DOHH2 (cell line): Measurements from ENCODE around the gene RHOT2.

Experiments
- EZH2phosphoT487 ChIP-seq: fragments of 200-600 bp; sonication (generic); IDR thresholded peaks from 2 replicates; pipeline ENCODE4 v1.6.1; 2017; ENCODE audit warnings: borderline replicate concordance, mild to moderate bottlenecking, antibody characterized with exemption, low read length, moderate library complexity, mixed read lengths
- TF ChIP-seq, protein P1 (sequence below): fragments of 200-600 bp; sonication (generic); IDR thresholded peaks from one replicate; pipeline ENCODE4 v1.5.1; 2014; ENCODE audit warnings: antibody characterized with exemption, mild to moderate bottlenecking, low read depth, low read length; ENCODE audit not compliant: poor library complexity, severe bottlenecking

DNA sequence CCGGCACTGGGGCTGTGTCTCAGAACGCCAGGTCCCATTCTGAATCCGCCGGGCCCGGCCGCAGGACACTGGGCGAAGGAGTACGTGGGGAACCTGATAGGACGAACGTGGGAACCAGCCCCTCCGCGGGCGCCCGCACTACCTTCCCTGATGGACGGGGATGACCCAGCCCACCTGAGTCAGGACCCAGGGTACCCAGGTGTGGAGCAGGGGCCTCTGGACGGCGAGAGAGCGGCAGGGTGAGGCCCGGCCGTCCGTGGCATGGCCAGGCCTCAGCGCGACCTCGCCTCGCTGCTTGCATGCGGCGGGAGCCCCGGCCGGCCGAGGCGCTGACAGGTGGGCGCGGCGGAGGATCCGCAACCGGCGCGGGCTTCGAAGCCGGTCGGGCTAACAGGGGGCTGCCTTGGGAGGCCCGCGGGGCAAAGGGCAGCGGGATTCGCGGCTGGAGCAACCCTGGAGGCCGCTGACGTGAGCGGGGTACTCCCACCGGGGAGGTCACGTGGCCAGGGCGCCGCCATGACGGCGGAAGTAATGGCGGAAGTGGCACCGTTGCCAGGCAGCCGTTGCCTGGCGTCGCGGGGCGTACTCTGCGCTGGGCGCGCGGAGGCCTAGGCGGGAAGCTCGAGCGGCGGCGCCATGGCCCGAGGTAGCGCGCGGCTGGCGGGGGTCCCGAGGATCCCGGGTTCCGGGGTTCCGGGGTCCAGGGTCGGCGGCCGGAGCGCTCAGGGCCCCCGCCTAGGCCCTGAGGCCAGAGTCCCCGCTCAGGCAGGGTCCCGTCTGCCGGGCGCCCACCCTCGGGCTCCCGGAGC lies 18.9 kb upstream of the RHOT2 start, which contains the start of gene WDR90:
- TF ChIP-seq, protein P1, sequence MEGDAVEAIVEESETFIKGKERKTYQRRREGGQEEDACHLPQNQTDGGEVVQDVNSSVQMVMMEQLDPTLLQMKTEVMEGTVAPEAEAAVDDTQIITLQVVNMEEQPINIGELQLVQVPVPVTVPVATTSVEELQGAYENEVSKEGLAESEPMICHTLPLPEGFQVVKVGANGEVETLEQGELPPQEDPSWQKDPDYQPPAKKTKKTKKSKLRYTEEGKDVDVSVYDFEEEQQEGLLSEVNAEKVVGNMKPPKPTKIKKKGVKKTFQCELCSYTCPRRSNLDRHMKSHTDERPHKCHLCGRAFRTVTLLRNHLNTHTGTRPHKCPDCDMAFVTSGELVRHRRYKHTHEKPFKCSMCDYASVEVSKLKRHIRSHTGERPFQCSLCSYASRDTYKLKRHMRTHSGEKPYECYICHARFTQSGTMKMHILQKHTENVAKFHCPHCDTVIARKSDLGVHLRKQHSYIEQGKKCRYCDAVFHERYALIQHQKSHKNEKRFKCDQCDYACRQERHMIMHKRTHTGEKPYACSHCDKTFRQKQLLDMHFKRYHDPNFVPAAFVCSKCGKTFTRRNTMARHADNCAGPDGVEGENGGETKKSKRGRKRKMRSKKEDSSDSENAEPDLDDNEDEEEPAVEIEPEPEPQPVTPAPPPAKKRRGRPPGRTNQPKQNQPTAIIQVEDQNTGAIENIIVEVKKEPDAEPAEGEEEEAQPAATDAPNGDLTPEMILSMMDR: no peak
- no peak for TF ChIP-seq EZH2phosphoT487
